H9 (cell line): ENCODE measurements around the gene CCDC34. TPM values are rescaled to one million over a fixed set of nuclear protein-coding genes. Genes with fewer than 3 reads are reported as not detected.

Experiments used
- DNase-seq: peaks from one replicate; pipeline ENCODE4 v3.0.0-alpha.2; 2017
- H2AFZ ChIP-seq: one replicate; pipeline ENCODE4 v1.6.1; 2013; ENCODE audit warnings: mild to moderate bottlenecking, low read length, control low read depth, moderate library complexity
- H2AK5ac ChIP-seq: 2 replicates; pipeline ENCODE4 v1.6.1; 2013; ENCODE audit warnings: low read length, control low read depth, mixed read lengths; ENCODE audit not compliant: insufficient read length
- H2BK120ac ChIP-seq: one replicate; pipeline ENCODE4 v1.6.1; 2013; ENCODE audit warnings: low read depth, mild to moderate bottlenecking, low read length, control low read depth, inconsistent platforms; ENCODE audit not compliant: poor library complexity, severe bottlenecking
- H2BK12ac ChIP-seq: 2 replicates; pipeline ENCODE4 v1.6.1; 2013; ENCODE audit warnings: low read length, control low read depth, mixed read lengths, low read depth; ENCODE audit not compliant: insufficient read length
- H2BK15ac ChIP-seq: 2 replicates; pipeline ENCODE4 v1.6.1; 2013; ENCODE audit warnings: low read depth, low read length, control low read depth
- H2BK20ac ChIP-seq: one replicate; pipeline ENCODE4 v1.6.1; 2013; ENCODE audit warnings: low read depth, mild to moderate bottlenecking, low read length, control low read depth, inconsistent platforms; ENCODE audit not compliant: poor library complexity, severe bottlenecking
- H2BK5ac ChIP-seq: 2 replicates; pipeline ENCODE4 v1.6.1; 2013; ENCODE audit warnings: low read length, control low read depth, mixed read lengths; ENCODE audit not compliant: insufficient read length
- H3K14ac ChIP-seq: 2 replicates; pipeline ENCODE4 v1.6.1; 2013; ENCODE audit warnings: low read length, control low read depth; ENCODE audit not compliant: insufficient read depth
- H3K18ac ChIP-seq: 2 replicates; pipeline ENCODE4 v1.6.1; 2013; ENCODE audit warnings: low read depth, mild to moderate bottlenecking, mixed read lengths, low read length, control low read depth; ENCODE audit not compliant: insufficient read length
- H3K23ac ChIP-seq: 2 replicates; pipeline ENCODE4 v1.6.1; 2013; ENCODE audit warnings: low read length, control low read depth, mixed read lengths, low read depth; ENCODE audit not compliant: insufficient read length
- H3K23me2 ChIP-seq: 2 replicates; pipeline ENCODE4 v1.6.1; 2013; ENCODE audit warnings: low read depth, mild to moderate bottlenecking, mixed read lengths, low read length, control low read depth; ENCODE audit not compliant: insufficient read length, poor library complexity, severe bottlenecking
- H3K27ac ChIP-seq: 2 replicates; pipeline ENCODE4 v1.5.1; 2013; ENCODE audit warnings: low read length, control low read depth, mixed read lengths, low read depth; ENCODE audit not compliant: insufficient read length
- H3K27me3 ChIP-seq: 2 replicates; pipeline ENCODE4 v1.6.1; 2013; ENCODE audit warnings: low read length, control low read depth, inconsistent platforms; ENCODE audit not compliant: insufficient read depth
- H3K4ac ChIP-seq: 2 replicates; pipeline ENCODE4 v1.6.1; 2013; ENCODE audit warnings: low read depth, mild to moderate bottlenecking, control low read depth, inconsistent platforms, low read length, moderate library complexity
- H3K4me1 ChIP-seq: 2 replicates; pipeline ENCODE4 v1.6.1; 2013; ENCODE audit warnings: low read length, control low read depth, inconsistent platforms; ENCODE audit not compliant: insufficient read depth
- H3K4me2 ChIP-seq: 2 replicates; pipeline ENCODE4 v1.6.1; 2013; ENCODE audit warnings: low read length, control low read depth, mixed read lengths; ENCODE audit not compliant: insufficient read length, insufficient read depth
- H3K56ac ChIP-seq: 2 replicates; pipeline ENCODE4 v1.6.1; 2013; ENCODE audit warnings: low read depth, mild to moderate bottlenecking, mixed read lengths, low read length, control low read depth; ENCODE audit not compliant: insufficient read length
- H3K79me1 ChIP-seq: 2 replicates; pipeline ENCODE4 v1.6.1; 2013; ENCODE audit warnings: low read depth, mild to moderate bottlenecking, moderate library complexity, low read length, control low read depth, inconsistent platforms; ENCODE audit not compliant: insufficient read depth, poor library complexity, severe bottlenecking
- H3K79me2 ChIP-seq: 2 replicates; pipeline ENCODE4 v1.6.1; 2013; ENCODE audit warnings: low read length, control low read depth, inconsistent platforms; ENCODE audit not compliant: insufficient read depth
- H3K9ac ChIP-seq: 2 replicates; pipeline ENCODE4 v1.6.1; 2013; ENCODE audit warnings: low read length, control low read depth, mixed read lengths; ENCODE audit not compliant: insufficient read length; ENCODE audit errors: extremely low read depth
- H3K9me3 ChIP-seq: one replicate; pipeline ENCODE4 v1.6.1; 2013; ENCODE audit warnings: low read depth, low read length, inconsistent platforms; ENCODE audit not compliant: control insufficient read depth
- H3T11ph ChIP-seq: one replicate; pipeline ENCODE4 v1.6.1; 2013; ENCODE audit warnings: mild to moderate bottlenecking, low read length, control low read depth, inconsistent platforms
- H4K20me1 ChIP-seq: one replicate; pipeline ENCODE4 v1.6.1; 2013; ENCODE audit not compliant: control insufficient read depth, insufficient read length, insufficient read depth
- H4K5ac ChIP-seq: 2 replicates; pipeline ENCODE4 v1.6.1; 2013; ENCODE audit warnings: low read depth, mild to moderate bottlenecking, mixed read lengths, low read length, control low read depth; ENCODE audit not compliant: insufficient read length
- H4K8ac ChIP-seq: replicated peaks from 2 replicates; pipeline ENCODE4 v1.6.1; 2013; ENCODE audit warnings: low read length, control low read depth, mixed read lengths, low read depth; ENCODE audit not compliant: insufficient read length
- H4K91ac ChIP-seq: 2 replicates; pipeline ENCODE4 v1.6.1; 2013; ENCODE audit warnings: low read depth, mild to moderate bottlenecking, moderate library complexity, mixed read lengths, low read length, control low read depth; ENCODE audit not compliant: insufficient read length
- H3K27ac Mint-ChIP-seq, 3 experiments: 2 replicates in 2 of 3; 3 replicates in 1 of 3; pipeline ENCODE4 v1.8.0; 2020 to 2021; ENCODE audit warnings: mixed read lengths in 3 of 3, mild to moderate bottlenecking in 1 of 3, moderate library complexity in 1 of 3
- H3K27me3 Mint-ChIP-seq: 2 replicates; pipeline ENCODE4 v1.8.0; 2021; ENCODE audit warnings: low read depth, mild to moderate bottlenecking, moderate library complexity, mixed read lengths
- H3K36me3 Mint-ChIP-seq, 3 experiments: 2 replicates in 2 of 3; 3 replicates in 1 of 3; pipeline ENCODE4 v1.8.0; 2020 to 2021; ENCODE audit warnings: low read depth in 3 of 3, mixed read lengths in 3 of 3; ENCODE audit not compliant: insufficient read depth in 1 of 3
- H3K4me1 Mint-ChIP-seq, 2 experiments: 2 replicates each; pipeline ENCODE4 v1.8.0; 2020; ENCODE audit warnings: mixed read lengths in 2 of 2
- H3K4me3 Mint-ChIP-seq, 2 experiments: 2 replicates in 1 of 2; 3 replicates in 1 of 2; pipeline ENCODE4 v1.8.0; 2020 to 2021; ENCODE audit warnings: mild to moderate bottlenecking in 2 of 2, mixed read lengths in 2 of 2, moderate library complexity in 1 of 2
- H3K9me3 Mint-ChIP-seq, 2 experiments: 2 replicates in 1 of 2; 3 replicates in 1 of 2; pipeline ENCODE4 v1.8.0; 2020; ENCODE audit warnings: mild to moderate bottlenecking in 2 of 2, mixed read lengths in 2 of 2, moderate library complexity in 1 of 2
- WGBS: extraction: QIAGEN DNeasy Blood & Tissue Kit; methylation state at CpG from one replicate; pipeline ENCODE4 v1.1.7; 2013; ENCODE audit warnings: missing lambda C conversion rate, low lambda C conversion rate, mixed read lengths; ENCODE audit not compliant: insufficient read length; ENCODE audit errors: extremely low coverage; 5-methylcytosine and 5-hydroxymethylcytosine counted together
- total RNA-seq: library from RNA; stranded (reverse); gene quantifications from 2 replicates; pipeline ENCODE4 v1.2.1, GENCODE V29; 2021
- TF ChIP-seq, protein P1 (sequence below): fragments of 200-600 bp; sonication (generic); conservative IDR thresholded peaks from 3 replicates; pipeline ENCODE4 v1.8.0; 2021; ENCODE audit warnings: antibody characterized with exemption, mild to moderate bottlenecking

The CCDC34 gene
- total RNA-seq, 1 experiment from 2014 or later = 25.2 TPM

- Mint-ChIP-seq H3K36me3 (peaks cover 5 to 11% (median 8%) of the 10 kb centered on the region in 3 experiments), H3K27ac (no peak overlapping the region), H3K4me1 (peaks cover 14 to 15% of the 10 kb centered on the region in 2 experiments), H3K27me3 (no peaks in the 10 kb centered on the region), H3K4me3 (no peak overlapping the region), H3K9me3 (peaks cover 5 to 10% of the 10 kb centered on the region in 2 experiments)
- no peaks in the 10 kb centered on the region for H3K9me3 ChIP-seq
- no peak overlapping the region for H2AK5ac ChIP-seq
- H4K91ac ChIP-seq = no peak overlapping the region
- no CpG with 5 or more reads among the region's 1 CpG for WGBS
- DNase-seq = no peak
- no peaks in the 10 kb centered on the region for H3K27me3 ChIP-seq
- no peak overlapping the region for H2BK12ac ChIP-seq
- H3K4me2 ChIP-seq = no peak overlapping the region
- no peak overlapping the region for H4K8ac ChIP-seq
- no peak overlapping the region for H3K18ac ChIP-seq
- H3K9ac ChIP-seq = no peak overlapping the region
- no peak overlapping the region for H2BK5ac ChIP-seq
- TF ChIP-seq, protein P1, sequence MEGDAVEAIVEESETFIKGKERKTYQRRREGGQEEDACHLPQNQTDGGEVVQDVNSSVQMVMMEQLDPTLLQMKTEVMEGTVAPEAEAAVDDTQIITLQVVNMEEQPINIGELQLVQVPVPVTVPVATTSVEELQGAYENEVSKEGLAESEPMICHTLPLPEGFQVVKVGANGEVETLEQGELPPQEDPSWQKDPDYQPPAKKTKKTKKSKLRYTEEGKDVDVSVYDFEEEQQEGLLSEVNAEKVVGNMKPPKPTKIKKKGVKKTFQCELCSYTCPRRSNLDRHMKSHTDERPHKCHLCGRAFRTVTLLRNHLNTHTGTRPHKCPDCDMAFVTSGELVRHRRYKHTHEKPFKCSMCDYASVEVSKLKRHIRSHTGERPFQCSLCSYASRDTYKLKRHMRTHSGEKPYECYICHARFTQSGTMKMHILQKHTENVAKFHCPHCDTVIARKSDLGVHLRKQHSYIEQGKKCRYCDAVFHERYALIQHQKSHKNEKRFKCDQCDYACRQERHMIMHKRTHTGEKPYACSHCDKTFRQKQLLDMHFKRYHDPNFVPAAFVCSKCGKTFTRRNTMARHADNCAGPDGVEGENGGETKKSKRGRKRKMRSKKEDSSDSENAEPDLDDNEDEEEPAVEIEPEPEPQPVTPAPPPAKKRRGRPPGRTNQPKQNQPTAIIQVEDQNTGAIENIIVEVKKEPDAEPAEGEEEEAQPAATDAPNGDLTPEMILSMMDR = no peak
- no peak overlapping the region for H3T11ph ChIP-seq
- no peak overlapping the region for H3K23ac ChIP-seq
- no peaks in the 10 kb centered on the region for H3K23me2 ChIP-seq
- no peaks in the 10 kb centered on the region for H3K79me2 ChIP-seq
- no peaks in the 10 kb centered on the region for H3K79me1 ChIP-seq
- H3K4me1 ChIP-seq = no peaks in the 10 kb centered on the region
- no peak overlapping the region for H2AFZ ChIP-seq
- no peak overlapping the region for H2BK15ac ChIP-seq
- H3K56ac ChIP-seq = no peak overlapping the region
- no peak overlapping the region for H4K5ac ChIP-seq
- H3K14ac ChIP-seq = no peak overlapping the region
- H4K20me1 ChIP-seq = no peaks in the 10 kb centered on the region
- H3K4ac ChIP-seq = no peak overlapping the region
- no peak overlapping the region for H2BK20ac ChIP-seq
- no peak overlapping the region for H2BK120ac ChIP-seq
- H3K27ac ChIP-seq = no peak overlapping the region
Observed at GRCh38 chr11:27297616-27298015, 65.4 kb downstream of the CCDC34 start.
